GM18505 (cell line): ENCODE data around the gene SNRPD3.
"Not testable (repeated sequence)": the region's sequence is repeated elsewhere in the genome, so short reads cannot be mapped to it uniquely, and the experiment has no call there.

Experiments
- ATAC-seq: cut with Tn5 transposase; IDR thresholded peaks from one replicate; pipeline ENCODE4 v1.9.1; 2021; ENCODE audit not compliant: unreplicated experiment
- POLR2A ChIP-seq: IDR thresholded peaks from 4 replicates; pipeline ENCODE4 v1.6.1; 2011; ENCODE audit warnings: borderline replicate concordance; ENCODE audit not compliant: insufficient read depth, insufficient read length; ENCODE audit errors: extremely low read depth

Gene SNRPD3

GRCh38 chr22:24593836-24594568 lies 38.2 kb downstream of the SNRPD3 start:
- no peak for TF ChIP-seq POLR2A
- ATAC-seq, result no peak

- ATAC-seq, result no peak
- no peak for TF ChIP-seq POLR2A
These were observed 38.8 kb downstream of the SNRPD3 start for GRCh38 chr22:24594569-24595120.

GRCh38 chr22:24595228-24595627 lies 39.4 kb downstream of the SNRPD3 start:
- TF ChIP-seq POLR2A, result no peak
- no peak for ATAC-seq

- ATAC-seq, result no peak
These were observed 40.1 kb downstream of the SNRPD3 start for GRCh38 chr22:24595863-24596262.

GRCh38 chr22:24597076-24597475 lies 41.3 kb downstream of the SNRPD3 start:
- not testable (repeated sequence) for ATAC-seq

More at GRCh38 chr22:24595863-24596262, 40.1 kb downstream of the SNRPD3 start:
- no peak for TF ChIP-seq POLR2A

GRCh38 chr22:24599514-24599913 lies 43.7 kb downstream of the SNRPD3 start:
- ATAC-seq, result no peak
- no peak for TF ChIP-seq POLR2A

GRCh38 chr22:24599958-24600715 lies 44.3 kb downstream of the SNRPD3 start:
- ATAC-seq, result not testable (repeated sequence)

GRCh38 chr22:24601217-24602104 lies 45.7 kb downstream of the SNRPD3 start:
- TF ChIP-seq POLR2A, result no peak
- no peak for ATAC-seq

GRCh38 chr22:24602105-24602749 lies 46.4 kb downstream of the SNRPD3 start:
- not testable (repeated sequence) for ATAC-seq

GRCh38 chr22:24602847-24603769 lies 47.3 kb downstream of the SNRPD3 start, which contains the start of gene GGT1:
TSS of gene GGT1 (plus strand) at chr22:24603193. CDS start at chr22:24611082, 7,889 bp downstream.
- not testable (repeated sequence) for ATAC-seq

GRCh38 chr22:24603770-24604629 lies 48.2 kb downstream of the SNRPD3 start:
- not testable (repeated sequence) for ATAC-seq

- not testable (repeated sequence) for ATAC-seq
These were observed 50.5 kb downstream of the SNRPD3 start for GRCh38 chr22:24606340-24606739.
